ENCODE data around the gene GSTM3.
"Not testable (repeated sequence)": the region's sequence is repeated elsewhere in the genome, so short reads cannot be mapped to it uniquely, and the experiment has no call there.

Gene GSTM3

DNA sequence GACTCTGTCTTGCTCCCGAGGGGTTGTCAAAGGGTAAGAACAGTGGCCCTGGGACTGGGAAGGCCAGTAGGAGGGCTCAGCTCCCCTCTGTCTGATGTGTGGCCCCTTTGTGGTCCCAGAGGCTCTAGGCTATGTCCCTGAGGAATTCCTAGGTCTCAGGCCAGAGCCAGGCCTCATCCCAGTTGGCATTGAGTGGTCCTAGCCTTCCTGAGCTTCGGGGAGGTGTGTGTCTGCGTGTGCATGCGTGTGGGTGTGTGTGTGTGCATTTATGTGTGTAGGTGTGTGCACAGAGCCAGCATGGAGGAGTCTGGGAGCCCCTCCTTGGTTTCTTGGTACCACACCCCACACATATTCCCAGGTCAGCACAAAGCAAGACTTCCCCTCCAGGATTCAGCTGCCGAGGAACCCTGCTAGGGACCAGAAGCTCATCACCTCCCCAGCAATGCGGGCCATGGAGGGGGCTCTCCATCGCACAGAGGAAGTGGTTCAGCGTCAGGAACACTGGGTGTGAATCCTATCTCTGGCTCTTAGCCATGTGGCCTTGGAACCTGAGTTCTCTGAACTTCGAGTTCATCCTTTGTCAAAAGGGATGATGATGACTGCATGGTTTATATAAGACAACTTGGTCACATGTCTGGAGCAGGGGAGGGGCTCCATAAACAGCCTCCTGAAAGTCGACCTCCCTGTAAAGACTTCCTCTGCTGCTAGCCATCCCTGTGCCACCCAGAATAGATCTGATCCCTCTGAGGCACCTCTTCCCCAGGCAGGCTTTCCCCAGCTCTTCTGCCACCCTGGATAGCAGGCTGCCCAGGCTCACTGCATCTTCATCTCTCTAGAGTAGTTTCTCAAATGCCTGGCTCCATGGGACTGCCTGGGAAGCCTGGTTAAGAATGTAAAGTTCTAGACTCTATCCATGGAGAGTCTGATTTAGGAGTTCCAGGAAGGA lies 31.1 kb upstream of the GSTM3 start:
- Histone ChIP-seq H3K4me3 (ENCODE audit: low read length) (no peak overlapping the region), H3K27ac (ENCODE audit: low read depth, low read length) (no peak overlapping the region), H3K36me3 (ENCODE audit: control insufficient read depth, insufficient read depth, low read length) (no peaks in the 10 kb centered on the region), H3K4me1 (ENCODE audit: control insufficient read depth, insufficient read depth, low read length) (peaks cover 2% of the 10 kb centered on the region), H3K9ac (ENCODE audit: low read length) (no peak overlapping the region), H3K27me3 (ENCODE audit: control insufficient read depth, insufficient read depth, low read length) (peaks cover 2% of the 10 kb centered on the region)

DNA sequence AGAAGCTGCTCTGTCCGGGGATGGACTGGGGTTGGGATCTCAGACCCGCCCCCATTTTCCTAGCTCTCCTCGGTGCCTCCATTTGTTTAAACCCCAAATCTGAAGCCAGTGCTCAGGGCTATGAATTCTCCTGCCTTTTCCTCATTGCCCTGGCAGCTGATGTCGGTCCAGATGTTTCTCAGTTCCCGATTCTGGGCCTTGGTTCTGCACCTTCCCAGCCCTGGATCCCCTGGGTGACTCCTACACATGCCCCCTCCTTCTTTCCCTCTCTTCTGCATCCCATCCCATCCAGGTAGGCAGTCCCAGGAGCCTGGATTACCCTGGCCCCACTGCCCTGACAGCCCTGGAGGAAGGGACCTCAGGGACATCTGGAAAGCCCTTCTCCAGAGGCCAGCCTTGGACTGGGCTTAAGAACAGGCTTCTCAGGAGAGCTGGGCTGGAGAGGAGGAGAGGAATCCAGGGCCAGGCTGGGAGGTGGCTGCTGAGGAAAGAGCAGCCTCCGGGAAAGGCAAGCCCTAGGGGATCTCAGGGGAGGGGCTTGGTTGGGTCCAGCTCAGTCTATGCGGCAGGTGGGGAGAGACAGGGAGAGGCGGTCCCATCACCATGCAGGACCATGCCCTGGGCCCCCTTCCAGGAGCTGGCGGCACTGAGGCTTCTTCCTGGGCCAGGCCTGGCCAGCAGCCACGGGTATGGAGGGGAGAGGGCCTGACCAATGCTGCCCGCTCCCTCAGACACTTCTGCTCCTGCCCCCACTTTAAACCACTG lies 29.7 kb upstream of the GSTM3 start:
- Histone ChIP-seq H3K27ac (ENCODE audit: low read depth, low read length) (no peak overlapping the region), H3K36me3 (ENCODE audit: control insufficient read depth, insufficient read depth, low read length) (no peaks in the 10 kb centered on the region), H3K4me1 (ENCODE audit: control insufficient read depth, insufficient read depth, low read length) (peaks cover 2% of the 10 kb centered on the region), H3K4me3 (ENCODE audit: low read length) (no peak overlapping the region), H3K9ac (ENCODE audit: low read length) (no peak overlapping the region), H3K27me3 (ENCODE audit: control insufficient read depth, insufficient read depth, low read length) (peaks cover 2% of the 10 kb centered on the region)

DNA sequence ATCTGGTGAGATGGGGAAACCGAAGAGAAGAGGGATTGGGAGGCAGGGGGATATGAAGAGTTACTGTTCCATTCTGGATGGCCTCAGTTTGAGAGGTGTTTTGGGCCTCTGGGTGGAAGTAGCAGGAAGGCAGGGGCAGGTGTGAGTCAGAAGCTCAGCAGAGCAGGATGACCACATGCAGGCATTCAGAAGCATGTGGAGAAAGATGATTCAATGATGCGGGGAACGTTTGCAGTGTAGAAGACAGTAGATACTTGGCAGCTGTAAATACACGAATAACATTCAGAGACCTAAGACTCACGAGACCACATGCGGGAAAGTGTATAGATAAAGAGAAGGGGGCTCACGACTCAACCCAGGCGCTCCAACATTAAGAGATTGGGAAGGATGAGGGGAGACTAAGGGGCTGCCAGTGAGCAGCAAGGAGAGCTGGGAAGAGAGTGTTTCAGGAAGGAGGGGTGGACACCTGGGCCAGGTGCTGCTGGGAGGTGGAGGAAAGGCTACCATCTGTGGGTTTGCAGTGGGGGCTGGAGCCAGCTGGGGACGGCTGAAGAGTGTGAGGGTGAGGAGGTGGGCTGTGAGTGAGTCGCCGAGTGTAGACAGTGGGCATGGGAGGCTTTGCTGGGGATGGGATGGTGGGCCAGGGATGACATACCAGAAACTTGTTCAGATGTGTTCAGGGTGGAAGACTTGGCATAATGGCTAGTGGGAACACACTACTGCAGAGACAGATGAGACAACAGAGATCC lies 28.7 kb upstream of the GSTM3 start:
- Histone ChIP-seq H3K36me3 (ENCODE audit: control insufficient read depth, insufficient read depth, low read length) (no peaks in the 10 kb centered on the region), H3K4me3 (ENCODE audit: low read length) (no peak overlapping the region), H3K9ac (ENCODE audit: low read length) (no peak overlapping the region), H3K4me1 (ENCODE audit: control insufficient read depth, insufficient read depth, low read length) (peaks cover 2% of the 10 kb centered on the region), H3K27me3 (ENCODE audit: control insufficient read depth, insufficient read depth, low read length) (peaks cover 2% of the 10 kb centered on the region), H3K27ac (ENCODE audit: low read depth, low read length) (no peak overlapping the region)

DNA sequence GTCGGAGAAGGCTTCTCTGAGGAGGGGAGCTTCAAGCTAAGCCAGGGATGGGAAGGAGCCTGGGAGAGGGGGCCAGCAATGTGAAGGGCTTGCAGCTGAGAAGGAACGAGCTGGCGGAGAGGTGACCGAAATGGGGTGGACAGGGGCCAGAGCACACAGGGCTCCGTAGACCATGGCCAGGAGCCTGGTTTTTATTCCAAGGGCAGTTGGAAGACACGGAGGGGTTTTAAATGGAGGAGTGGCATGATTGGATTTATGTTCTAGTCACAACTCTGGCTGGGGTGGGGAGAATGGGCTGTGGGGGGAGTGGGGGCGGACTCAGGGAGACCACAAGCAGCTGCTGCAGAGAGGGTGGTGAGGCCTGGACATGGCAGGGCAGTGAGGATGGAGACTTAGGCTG lies 28.0 kb upstream of the GSTM3 start:
- peaks cover 2% of the 10 kb centered on the region for H3K4me1 ChIP-seq (ENCODE audit: control insufficient read depth, insufficient read depth, low read length)
- no peaks in the 10 kb centered on the region for H3K27me3 ChIP-seq (ENCODE audit: control insufficient read depth, insufficient read depth, low read length)
- no peak overlapping the region for H3K4me3 ChIP-seq (ENCODE audit: low read length)
- no peak overlapping the region for H3K9ac ChIP-seq (ENCODE audit: low read length)
- no peaks in the 10 kb centered on the region for H3K36me3 ChIP-seq (ENCODE audit: control insufficient read depth, insufficient read depth, low read length)
- no peak overlapping the region for H3K27ac ChIP-seq (ENCODE audit: low read depth, low read length)

DNA sequence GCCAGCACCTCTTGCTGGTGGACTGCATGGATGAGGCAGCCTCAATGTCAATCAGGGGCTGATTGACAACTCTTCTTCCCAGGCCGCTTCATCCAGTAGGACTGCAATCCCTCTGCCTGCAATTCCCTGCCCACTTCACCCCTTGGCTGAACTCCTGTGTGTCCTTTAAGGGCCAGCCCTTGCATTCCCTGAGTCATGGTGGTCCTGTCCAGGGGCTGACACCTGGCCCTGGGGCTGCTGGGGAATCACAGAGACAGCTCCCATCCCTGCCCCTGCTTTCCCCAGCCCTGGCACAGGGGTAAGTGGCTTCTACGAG lies 27.5 kb upstream of the GSTM3 start:
- no peaks in the 10 kb centered on the region for H3K4me1 ChIP-seq (ENCODE audit: control insufficient read depth, insufficient read depth, low read length)
- H3K36me3 ChIP-seq (ENCODE audit: control insufficient read depth, insufficient read depth, low read length): no peaks in the 10 kb centered on the region
- no peak overlapping the region for H3K9ac ChIP-seq (ENCODE audit: low read length)
- H3K4me3 ChIP-seq (ENCODE audit: low read length): no peak overlapping the region
- no peaks in the 10 kb centered on the region for H3K27me3 ChIP-seq (ENCODE audit: control insufficient read depth, insufficient read depth, low read length)
- H3K27ac ChIP-seq (ENCODE audit: low read depth, low read length): no peak overlapping the region

DNA sequence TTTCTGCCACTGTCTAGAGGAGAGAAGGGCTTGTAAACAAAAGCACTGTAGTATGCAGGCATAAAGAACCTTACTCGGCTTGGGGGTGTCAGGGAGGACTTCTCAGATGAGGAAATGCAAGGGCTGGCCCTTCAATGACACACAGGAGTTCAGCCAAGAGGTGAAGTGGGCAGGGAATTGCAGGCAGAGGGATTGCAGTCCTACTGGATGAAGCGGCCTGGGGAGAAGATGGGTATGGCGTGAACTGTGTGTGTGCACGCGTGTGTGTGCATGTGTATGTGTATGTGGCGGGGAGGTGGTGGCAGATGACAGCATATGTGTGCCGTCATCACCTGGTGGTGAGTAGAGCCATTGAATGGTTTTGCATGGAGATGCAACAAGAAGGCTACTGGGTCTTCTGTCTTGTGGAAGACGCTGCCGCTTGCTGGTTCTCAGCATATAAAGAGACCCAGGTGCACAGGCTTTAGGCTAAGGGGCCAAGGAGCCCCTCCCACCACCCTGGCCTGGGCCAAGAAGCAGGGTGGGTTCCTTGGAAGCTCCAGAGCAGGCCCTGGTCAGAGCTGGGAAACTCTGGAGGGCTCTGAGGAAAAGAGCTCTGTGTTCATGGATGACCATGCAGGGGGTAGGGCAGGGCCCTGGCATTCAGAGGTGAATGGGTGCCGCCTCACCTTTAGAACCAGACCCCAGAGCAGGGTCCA lies 26.9 kb upstream of the GSTM3 start:
- no peaks in the 10 kb centered on the region for H3K4me1 ChIP-seq (ENCODE audit: control insufficient read depth, insufficient read depth, low read length)
- no peak overlapping the region for H3K4me3 ChIP-seq (ENCODE audit: low read length)
- H3K27me3 ChIP-seq (ENCODE audit: control insufficient read depth, insufficient read depth, low read length): no peaks in the 10 kb centered on the region
- H3K27ac ChIP-seq (ENCODE audit: low read depth, low read length): no peak overlapping the region
- H3K36me3 ChIP-seq (ENCODE audit: control insufficient read depth, insufficient read depth, low read length): no peaks in the 10 kb centered on the region
- H3K9ac ChIP-seq (ENCODE audit: low read length): no peak overlapping the region

DNA sequence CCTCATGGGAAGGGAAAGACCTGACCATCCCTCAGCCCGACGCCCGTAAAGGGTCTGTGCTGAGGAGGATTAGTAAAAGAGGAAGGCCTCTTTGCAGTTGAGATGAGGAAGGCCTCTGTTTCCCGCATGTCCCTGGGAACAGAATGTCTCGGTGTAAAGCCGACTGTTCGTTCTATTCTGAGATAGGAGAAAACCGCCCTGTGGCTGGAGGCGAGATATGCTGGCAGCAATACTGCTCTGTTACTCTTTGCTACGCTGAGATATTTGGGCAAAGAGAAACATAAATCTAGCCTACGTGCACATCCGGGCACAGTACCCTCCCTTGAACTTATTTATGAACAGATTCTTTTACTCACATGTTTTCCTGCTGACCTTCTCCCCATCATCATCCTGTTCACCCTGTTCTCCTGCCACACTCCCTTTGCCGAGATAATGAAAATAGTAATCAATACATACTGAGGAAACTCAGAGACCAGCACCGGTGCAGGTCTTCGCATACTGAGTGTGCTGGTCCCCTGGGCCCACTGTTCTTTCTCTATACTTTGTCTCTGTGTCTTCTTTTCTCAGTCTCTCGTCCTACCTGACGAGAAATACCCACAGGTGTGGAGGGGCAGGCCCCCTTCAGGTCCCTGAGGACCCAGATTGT lies 26.3 kb upstream of the GSTM3 start:
- H3K9ac ChIP-seq (ENCODE audit: low read length); H3K4me1 ChIP-seq (ENCODE audit: control insufficient read depth, insufficient read depth, low read length); H3K36me3 ChIP-seq (ENCODE audit: control insufficient read depth, insufficient read depth, low read length); H3K27ac ChIP-seq (ENCODE audit: low read depth, low read length); H3K27me3 ChIP-seq (ENCODE audit: control insufficient read depth, insufficient read depth, low read length); H3K4me3 ChIP-seq (ENCODE audit: low read length): not testable (repeated sequence)

DNA sequence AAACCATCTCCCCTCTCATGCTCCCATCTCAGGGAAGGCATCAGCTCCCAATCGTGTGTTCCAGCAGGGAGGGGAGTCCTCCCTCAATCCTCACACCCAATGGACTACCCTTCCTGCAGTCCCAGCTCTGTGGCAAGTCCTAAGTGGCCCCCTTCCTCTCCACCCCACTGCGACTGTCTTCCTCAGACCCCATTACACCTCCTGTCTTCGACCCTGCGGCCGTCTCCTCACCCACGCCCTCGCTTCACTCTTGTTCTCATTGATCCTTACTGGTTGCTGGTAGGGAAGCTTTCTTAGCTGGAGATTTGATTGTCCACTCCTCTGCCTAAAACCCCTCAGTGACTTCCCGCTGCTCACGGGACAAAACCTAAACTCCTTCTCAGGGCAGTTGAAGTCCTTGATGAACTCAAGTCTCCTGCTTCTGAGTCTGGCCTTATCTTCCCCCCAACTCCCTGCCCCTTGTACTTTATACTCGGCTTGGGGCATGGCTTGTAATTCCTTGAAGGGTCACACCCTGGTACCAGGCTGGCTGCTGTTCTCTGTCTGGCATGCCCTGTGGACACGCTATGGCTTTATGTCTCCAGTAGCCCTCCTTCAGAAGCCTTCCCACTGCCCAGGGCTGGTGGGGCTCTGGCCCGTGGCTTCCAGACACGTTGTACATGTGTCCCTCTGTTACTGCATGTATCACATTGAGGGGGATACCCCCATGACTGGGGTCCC lies 25.2 kb upstream of the GSTM3 start:
- H3K4me3 ChIP-seq (ENCODE audit: low read length): no peak overlapping the region
- H3K27me3 ChIP-seq (ENCODE audit: control insufficient read depth, insufficient read depth, low read length): no peaks in the 10 kb centered on the region
- no peaks in the 10 kb centered on the region for H3K36me3 ChIP-seq (ENCODE audit: control insufficient read depth, insufficient read depth, low read length)
- H3K27ac ChIP-seq (ENCODE audit: low read depth, low read length): no peak overlapping the region
- H3K4me1 ChIP-seq (ENCODE audit: control insufficient read depth, insufficient read depth, low read length): no peaks in the 10 kb centered on the region
- H3K9ac ChIP-seq (ENCODE audit: low read length): no peak overlapping the region

DNA sequence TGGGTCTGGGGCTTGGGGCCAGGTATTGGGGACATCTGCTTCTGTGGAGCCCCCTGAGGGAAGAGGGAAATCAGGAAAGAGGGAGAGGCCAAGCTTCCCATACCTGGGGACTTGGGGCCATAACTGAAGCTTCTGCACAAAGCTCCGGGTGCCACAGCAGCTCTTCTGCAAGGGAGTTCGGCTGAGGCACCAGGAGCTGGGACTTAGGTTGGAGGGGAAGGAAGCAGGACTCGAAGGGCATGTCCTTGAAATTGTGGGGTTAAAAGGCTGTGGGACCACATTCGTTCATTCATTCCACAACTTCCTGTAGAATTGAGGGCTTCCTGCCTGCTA lies 24.6 kb upstream of the GSTM3 start:
- Histone ChIP-seq H3K36me3 (ENCODE audit: control insufficient read depth, insufficient read depth, low read length) (no peaks in the 10 kb centered on the region), H3K4me1 (ENCODE audit: control insufficient read depth, insufficient read depth, low read length) (no peaks in the 10 kb centered on the region), H3K9ac (ENCODE audit: low read length) (no peak overlapping the region), H3K4me3 (ENCODE audit: low read length) (no peak overlapping the region), H3K27ac (ENCODE audit: low read depth, low read length) (no peak overlapping the region), H3K27me3 (ENCODE audit: control insufficient read depth, insufficient read depth, low read length) (no peaks in the 10 kb centered on the region)

DNA sequence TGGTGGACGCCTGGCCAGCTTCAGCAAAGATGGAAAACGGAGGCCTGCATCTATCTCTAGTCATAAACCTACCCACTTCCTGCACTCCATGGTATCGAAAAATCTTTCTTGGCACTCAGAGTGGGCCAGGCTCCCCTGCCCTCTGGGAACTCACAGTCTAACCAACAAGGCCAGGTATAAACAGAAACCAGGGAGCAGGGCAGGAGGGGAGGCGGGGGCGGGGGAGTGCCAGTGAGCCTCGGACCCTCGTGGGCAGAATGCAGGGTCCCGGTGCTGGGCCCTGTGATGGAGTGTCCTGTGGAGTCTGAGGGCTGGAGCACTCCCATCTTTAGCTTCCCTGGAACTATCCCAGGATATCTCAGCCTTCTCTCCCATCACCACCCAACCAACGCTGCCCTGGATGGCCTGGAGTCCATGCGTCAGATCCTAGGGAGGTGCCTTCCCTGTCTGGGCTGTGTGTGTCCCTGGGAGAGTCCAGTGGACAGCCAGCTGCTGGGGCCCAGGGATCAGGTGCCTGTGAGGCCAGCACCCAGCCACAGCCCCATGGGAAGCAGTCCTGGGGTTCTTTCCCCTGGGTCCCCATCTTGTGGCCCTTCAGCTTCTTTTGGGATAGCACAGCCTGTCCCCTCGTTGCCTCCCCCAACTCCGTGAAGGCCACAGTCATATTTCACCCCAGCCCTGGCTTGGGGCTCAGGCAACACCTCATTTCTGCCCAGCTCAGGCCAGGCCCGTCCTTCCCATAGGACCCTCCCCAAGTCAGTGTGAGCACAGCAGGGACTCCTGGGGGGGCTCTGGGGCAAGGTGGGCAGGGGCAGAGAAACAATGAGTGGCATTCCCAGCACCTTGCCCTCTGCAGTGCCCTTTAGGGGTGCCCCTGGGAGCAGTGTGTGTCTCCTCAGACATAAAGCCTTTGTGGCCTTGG lies 24.0 kb upstream of the GSTM3 start:
- no peaks in the 10 kb centered on the region for H3K4me1 ChIP-seq (ENCODE audit: control insufficient read depth, insufficient read depth, low read length)
- no peak overlapping the region for H3K27ac ChIP-seq (ENCODE audit: low read depth, low read length)
- H3K4me3 ChIP-seq (ENCODE audit: low read length): no peak overlapping the region
- H3K36me3 ChIP-seq (ENCODE audit: control insufficient read depth, insufficient read depth, low read length): no peaks in the 10 kb centered on the region
- H3K27me3 ChIP-seq (ENCODE audit: control insufficient read depth, insufficient read depth, low read length): no peaks in the 10 kb centered on the region
- no peak overlapping the region for H3K9ac ChIP-seq (ENCODE audit: low read length)
